GM12872 (cell line): ENCODE data around the gene ROBO1.

Source experiments
- CTCF ChIP-seq: IDR thresholded peaks from 3 replicates; pipeline ENCODE4 v1.5.1; 2011; ENCODE audit warnings: low read depth, mild to moderate bottlenecking, low read length, moderate library complexity; ENCODE audit not compliant: insufficient read depth

The ROBO1 gene

GRCh38 chr3:78901544-78901943, 866.3 kb downstream of the ROBO1 start:
- no peak for TF ChIP-seq CTCF

GRCh38 chr3:78900880-78901279, 866.9 kb downstream of the ROBO1 start:
- TF ChIP-seq CTCF = no peak

- TF ChIP-seq CTCF = no peak
Observed at GRCh38 chr3:78900426-78900825, 867.4 kb downstream of the ROBO1 start.

GRCh38 chr3:78895528-78895927, 872.3 kb downstream of the ROBO1 start:
- no peak for TF ChIP-seq CTCF

- TF ChIP-seq CTCF = no peak
Observed at GRCh38 chr3:78894787-78895186, 873.0 kb downstream of the ROBO1 start.

- TF ChIP-seq CTCF = no peak
Observed at GRCh38 chr3:78893161-78893560, 874.6 kb downstream of the ROBO1 start.

GRCh38 chr3:78889348-78889747, 878.5 kb downstream of the ROBO1 start:
- no peak for TF ChIP-seq CTCF

- TF ChIP-seq CTCF = no peak
Observed at GRCh38 chr3:78888635-78889034, 879.2 kb downstream of the ROBO1 start.
